Urinary bladder (tissue), 4 donors: ENCODE data around the gene SGF29. TPM values are rescaled to one million over a fixed set of nuclear protein-coding genes. Genes with fewer than 3 reads are reported as not detected.
A peak's percentile ranks its signal among the peaks of the same experiment; 100 is the strongest.
"Not testable (repeated sequence)": the region's sequence is repeated elsewhere in the genome, so short reads cannot be mapped to it uniquely, and the experiment has no call there.

Experiments
- DNase-seq: peaks from one replicate; pipeline ENCODE4 v3.0.0-alpha.2; 2015; ENCODE audit errors: extremely low spot score
- H3K27ac ChIP-seq: one replicate; pipeline ENCODE4 v1.5.1; 2013; ENCODE audit warnings: low read depth, mild to moderate bottlenecking, moderate library complexity
- H3K36me3 ChIP-seq: one replicate; pipeline ENCODE4 v1.6.1; 2013; ENCODE audit warnings: mild to moderate bottlenecking, moderate library complexity; ENCODE audit not compliant: insufficient read depth
- H3K4me1 ChIP-seq: one replicate; pipeline ENCODE4 v1.6.1; 2013; ENCODE audit warnings: mild to moderate bottlenecking, moderate library complexity; ENCODE audit not compliant: insufficient read depth
- H3K4me3 ChIP-seq: one replicate; pipeline ENCODE4 v1.5.1; 2013; ENCODE audit warnings: low read depth, low read length
- WGBS: extraction: QIAGEN DNeasy Blood & Tissue Kit; methylation state at CpG from one replicate; pipeline ENCODE4 v1.1.7; 2013; 5-methylcytosine and 5-hydroxymethylcytosine counted together
- polyA plus RNA-seq: library from polyadenylated mRNA; stranded (reverse); fragments of 200-250 nt; gene quantifications from one replicate; pipeline ENCODE4 v1.2.3, GENCODE V29; 2013
- total RNA-seq: library from RNA; depleted of rRNA; stranded (reverse); fragments of >200 nt; gene quantifications from one replicate; pipeline ENCODE4 v1.2.3, GENCODE V29; 2014
- donor health status: healthy with polysubstance abuse.
- donor health status: healthy.

The SGF29 gene
- total and polyA plus RNA-seq, 2 donors, result 13.9 to 42.7 TPM

- not testable (repeated sequence) for H3K27ac ChIP-seq, H3K36me3 ChIP-seq, DNase-seq, H3K4me3 ChIP-seq, H3K4me1 ChIP-seq
- no CpG with 5 or more reads among the region's 17 CpGs for WGBS
These were observed 58.9 kb downstream of the SGF29 start for GRCh38 chr16:28612359-28613280.

- not testable (repeated sequence) for H3K4me1 ChIP-seq, H3K4me3 ChIP-seq, H3K27ac ChIP-seq, DNase-seq, H3K36me3 ChIP-seq
- 23% methylated on average over 7 of the region's 26 CpGs for WGBS
These were observed 60.2 kb downstream of the SGF29 start for GRCh38 chr16:28613912-28614311.

GRCh38 chr16:28614561-28614960, 60.8 kb downstream of the SGF29 start:
- 86% methylated on average over 14 of the region's 16 CpGs for WGBS
- H3K4me3 ChIP-seq, H3K27ac ChIP-seq, H3K36me3 ChIP-seq, H3K4me1 ChIP-seq, DNase-seq: not testable (repeated sequence)

- not testable (repeated sequence) for H3K4me3 ChIP-seq, H3K27ac ChIP-seq, DNase-seq, H3K36me3 ChIP-seq, H3K4me1 ChIP-seq
- 49% methylated on average over 17 of the region's 24 CpGs for WGBS
These were observed 61.9 kb downstream of the SGF29 start for GRCh38 chr16:28615486-28616223.

- DNase-seq, H3K27ac ChIP-seq, H3K4me3 ChIP-seq, H3K4me1 ChIP-seq, H3K36me3 ChIP-seq: not testable (repeated sequence)
- WGBS, result 78% methylated on average over 7 of the region's 7 CpGs
These were observed 62.5 kb downstream of the SGF29 start for GRCh38 chr16:28616224-28616577.

GRCh38 chr16:28616636-28617035, 62.9 kb downstream of the SGF29 start:
- no peak for DNase-seq
- Histone ChIP-seq H3K4me3 (no peak overlapping the region), H3K27ac (no peak overlapping the region), H3K36me3 (no peaks in the 10 kb centered on the region), H3K4me1 (no peaks in the 10 kb centered on the region)
- 78% methylated on average over 7 of the region's 7 CpGs for WGBS

- no peak for DNase-seq
- Histone ChIP-seq H3K4me1 (no peaks in the 10 kb centered on the region), H3K36me3 (no peaks in the 10 kb centered on the region), H3K27ac (no peak overlapping the region), H3K4me3 (no peak overlapping the region)
- 63% methylated on average over 4 of the region's 4 CpGs for WGBS
These were observed 64.2 kb downstream of the SGF29 start for GRCh38 chr16:28617874-28618273.

GRCh38 chr16:28620316-28620715, 66.6 kb downstream of the SGF29 start:
- not testable (repeated sequence) for H3K4me1 ChIP-seq, H3K4me3 ChIP-seq, H3K36me3 ChIP-seq, DNase-seq, H3K27ac ChIP-seq
- 79% methylated on average over 1 of the region's 1 CpG for WGBS

GRCh38 chr16:28621481-28622155, 67.9 kb downstream of the SGF29 start:
- no peak for DNase-seq
- 70% methylated on average over 7 of the region's 7 CpGs for WGBS
- no peaks in the 10 kb centered on the region for H3K4me1 ChIP-seq
- no peak overlapping the region for H3K27ac ChIP-seq
- H3K36me3 ChIP-seq, result no peaks in the 10 kb centered on the region
- H3K4me3 ChIP-seq, result no peak overlapping the region

GRCh38 chr16:28622532-28623171, 68.9 kb downstream of the SGF29 start:
- DNase-seq, H3K4me1 ChIP-seq, H3K36me3 ChIP-seq: not testable (repeated sequence)
- 46% methylated on average over 24 of the region's 24 CpGs for WGBS
- Histone ChIP-seq H3K4me3 (peak overlapping the region; percentile 49), H3K27ac (peak overlapping the region; percentile 10)

- no peaks in the 10 kb centered on the region for H3K4me1 ChIP-seq
- no peak for DNase-seq
- peak overlapping the region; percentile 23 for H3K27ac ChIP-seq
- H3K4me3 ChIP-seq, result peak overlapping the region; percentile 49
- no peaks in the 10 kb centered on the region for H3K36me3 ChIP-seq
- WGBS, result 2% methylated on average over 68 of the region's 68 CpGs
These were observed 69.5 kb downstream of the SGF29 start for GRCh38 chr16:28623172-28623711.

GRCh38 chr16:28630905-28631304, 77.2 kb downstream of the SGF29 start:
- H3K36me3 ChIP-seq, H3K4me1 ChIP-seq, H3K27ac ChIP-seq, H3K4me3 ChIP-seq, DNase-seq: not testable (repeated sequence)
- 70% methylated on average over 4 of the region's 5 CpGs for WGBS
